Ramos (cell line): ENCODE measurements around the gene KIRREL3.
"Not testable (repeated sequence)": the region's sequence is repeated elsewhere in the genome, so short reads cannot be mapped to it uniquely, and the experiment has no call there.

Experiments used
- in situ Hi-C: fragments of 300-500 bp; cut with MboI; formaldehyde crosslinking; loops from one replicate; pipeline ENCODE4 v1.14.3; 2022; ENCODE audit warnings: low sequenced_read_pairs; ENCODE audit not compliant: unreplicated experiment

The KIRREL3 gene

DNA sequence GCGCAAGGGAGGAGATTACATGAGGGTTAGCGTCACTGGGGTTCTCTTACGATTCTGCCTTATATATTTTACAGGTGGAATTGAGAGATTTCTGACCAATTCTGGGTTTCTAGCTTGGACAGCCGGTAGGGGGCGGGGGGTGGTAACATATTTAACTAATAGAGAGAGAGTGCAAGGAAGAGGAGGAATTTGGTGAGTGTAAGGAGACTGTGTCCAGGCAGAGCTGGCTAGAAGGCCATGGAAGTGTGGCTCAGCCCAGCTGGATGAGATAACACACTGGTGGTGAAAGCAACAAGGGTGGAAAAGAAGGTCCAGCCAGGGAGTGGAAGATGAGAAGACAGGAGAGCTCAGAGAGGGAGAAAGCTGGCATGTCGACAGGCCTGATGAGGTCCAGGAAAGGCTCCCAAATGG lies 588.6 kb downstream of the KIRREL3 start:
- in situ Hi-C loops, result no loop called here

DNA sequence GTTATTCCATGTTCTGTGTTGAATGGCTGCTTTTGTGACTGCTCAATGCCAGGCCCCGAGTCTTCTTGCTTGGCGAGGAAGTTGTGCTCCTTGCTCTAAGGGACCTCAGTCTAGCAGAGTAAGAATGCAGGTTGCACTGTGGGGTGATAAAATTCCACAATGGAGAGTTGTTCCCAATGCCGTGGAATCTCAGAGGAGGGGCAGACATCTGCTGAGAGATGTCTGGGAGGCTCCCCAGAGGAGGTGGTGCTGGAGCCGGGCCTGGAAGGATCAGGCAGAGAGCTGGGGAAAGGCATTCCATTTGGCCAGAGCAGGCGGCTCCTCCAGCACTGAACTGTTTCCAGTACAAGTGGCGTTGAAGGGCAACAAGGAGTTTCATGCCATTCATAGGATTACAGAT lies 589.9 kb downstream of the KIRREL3 start:
- in situ Hi-C loops, result no loop called here

DNA sequence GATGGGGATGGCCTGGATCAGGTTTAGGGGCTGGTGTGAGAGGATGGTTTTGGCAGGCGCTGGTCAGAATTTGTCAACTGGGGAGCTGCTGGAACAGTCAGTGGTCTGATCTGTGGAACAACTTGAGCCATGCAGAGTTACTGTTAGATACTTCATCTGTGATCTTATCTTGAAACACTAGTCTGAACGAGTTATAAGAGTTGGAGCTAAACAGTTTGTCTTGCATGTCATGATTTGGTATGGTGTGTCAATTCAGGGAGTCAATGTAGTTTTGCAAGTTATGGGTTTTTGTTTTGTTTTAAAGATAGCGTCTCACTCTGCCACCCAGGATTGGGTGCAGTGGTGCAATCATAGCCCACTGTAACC lies 591.0 kb downstream of the KIRREL3 start:
- in situ Hi-C loops, result no loop called here

DNA sequence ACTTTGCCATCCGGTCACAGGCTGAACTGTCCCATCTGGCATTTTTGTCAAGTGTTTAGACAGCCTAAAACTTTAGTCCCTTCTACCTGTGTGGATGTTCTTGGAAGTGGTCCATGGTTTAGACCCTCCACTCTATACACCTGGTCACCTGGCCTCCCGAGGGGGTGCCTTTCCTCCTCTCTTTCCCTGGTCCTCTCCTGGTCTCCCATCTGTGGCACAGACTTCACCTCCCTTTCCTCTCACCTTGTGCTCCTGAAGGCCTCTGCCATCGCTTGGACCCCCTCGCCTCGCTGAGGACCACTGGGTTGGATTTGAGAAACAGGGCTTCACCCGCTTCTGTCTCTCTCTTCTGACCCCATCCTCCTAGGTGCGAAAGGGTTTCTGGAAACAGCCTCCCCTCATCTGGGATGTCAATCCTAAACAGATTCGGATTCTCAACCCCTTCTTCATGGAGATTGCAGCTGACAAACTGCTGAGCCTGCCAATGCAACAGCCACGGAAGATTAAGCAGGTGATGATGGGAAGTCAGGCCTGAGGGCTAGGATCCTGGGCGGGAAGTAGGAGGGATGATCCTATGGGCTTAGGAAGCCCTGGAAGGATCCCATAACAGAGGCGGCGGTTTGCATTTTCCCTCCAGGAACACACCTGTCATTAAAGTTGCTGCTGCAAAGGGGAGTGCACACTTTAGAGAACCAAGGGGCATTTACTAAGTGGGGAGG lies 591.5 kb downstream of the KIRREL3 start:
- in situ Hi-C loops, result no loop called here

DNA sequence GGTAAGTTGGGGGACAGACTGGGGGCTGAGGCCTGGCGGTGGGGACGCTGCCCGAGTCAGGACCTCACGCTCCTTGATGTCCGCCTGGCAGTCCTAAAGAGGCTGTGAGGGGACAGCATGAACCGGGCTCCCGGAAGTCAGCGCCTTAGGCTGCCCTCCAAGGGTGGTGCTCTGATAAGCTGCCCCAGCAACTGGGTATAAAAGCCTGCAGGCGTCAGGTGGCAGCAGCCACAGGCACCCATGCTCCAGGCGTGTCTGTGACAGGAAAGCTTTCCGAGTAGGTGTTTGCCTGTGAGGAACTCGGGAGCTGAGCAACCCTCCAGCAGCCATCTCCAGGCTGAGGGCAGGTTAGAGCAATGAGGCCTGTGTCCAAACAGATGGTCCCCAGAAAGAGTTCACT lies 592.1 kb downstream of the KIRREL3 start:
- in situ Hi-C loops, result no loop called here

DNA sequence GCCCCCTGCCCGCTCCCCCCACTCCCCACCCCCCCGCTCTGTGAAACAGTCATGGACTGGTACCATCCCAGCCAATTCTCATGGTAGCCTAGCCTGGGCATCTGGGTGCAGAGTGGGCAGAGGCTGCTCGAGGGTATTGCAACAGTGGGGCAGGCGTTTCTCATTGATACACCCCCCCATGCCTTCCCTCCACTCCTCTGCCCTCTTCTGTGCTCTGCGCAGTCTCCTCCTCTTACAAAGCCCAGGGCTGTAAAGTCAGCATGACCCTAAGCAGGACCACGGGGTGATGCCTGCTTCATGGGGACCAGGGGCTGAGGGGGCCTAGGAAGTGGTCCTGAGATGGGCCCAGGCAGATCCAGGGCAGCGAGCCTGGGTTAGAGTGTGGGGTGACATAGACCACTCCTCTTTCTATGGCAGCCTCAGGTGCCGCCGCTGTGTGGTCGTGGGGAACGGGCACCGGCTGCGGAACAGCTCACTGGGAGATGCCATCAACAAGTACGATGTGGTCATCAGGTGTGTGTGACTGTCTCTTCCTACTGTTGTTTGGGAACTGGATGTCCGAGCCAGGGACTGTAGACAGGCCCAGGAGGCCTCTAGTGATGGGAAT lies 592.8 kb downstream of the KIRREL3 start:
- in situ Hi-C loops, result no loop called here

DNA sequence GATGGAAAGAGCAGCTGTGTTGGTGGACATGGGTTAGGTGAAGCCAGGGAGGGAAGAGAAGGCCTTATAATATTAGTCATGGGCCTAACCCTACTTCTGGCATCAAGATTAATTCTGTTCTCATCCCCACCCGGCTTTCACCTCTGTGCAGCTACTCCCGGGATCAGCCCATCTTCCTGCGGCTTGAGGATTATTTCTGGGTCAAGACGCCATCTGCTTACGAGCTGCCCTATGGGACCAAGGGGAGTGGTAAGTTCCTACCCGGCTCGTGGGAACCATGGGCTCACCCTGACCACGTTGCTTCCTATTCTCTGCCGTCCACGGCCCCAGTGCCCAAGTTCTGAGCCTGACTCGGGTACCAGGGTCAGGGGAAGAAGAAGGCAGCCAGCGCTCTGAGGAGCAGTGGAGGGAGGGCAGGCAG lies 593.5 kb downstream of the KIRREL3 start:
- in situ Hi-C loops, result no loop called here

DNA sequence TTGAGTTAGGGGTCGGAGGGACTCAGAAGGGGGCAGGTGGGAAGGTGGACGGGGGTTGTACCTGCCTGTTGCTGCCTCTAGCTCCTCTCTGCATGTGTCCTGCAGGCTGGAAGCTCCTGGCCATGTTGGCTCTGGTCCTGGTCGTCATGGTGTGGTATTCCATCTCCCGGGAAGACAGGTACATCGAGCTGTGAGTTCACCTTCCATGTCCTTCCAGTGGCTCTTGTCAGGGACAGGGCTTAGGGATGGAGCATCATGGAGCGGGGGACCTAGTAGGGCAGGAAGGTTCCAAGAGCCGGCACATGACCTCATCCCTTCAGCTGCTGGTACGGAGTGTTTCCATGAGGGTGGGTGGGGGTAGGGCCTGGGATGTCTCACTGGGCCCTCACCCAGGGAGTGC lies 594.2 kb downstream of the KIRREL3 start:
- in situ Hi-C loops, result no loop called here

DNA sequence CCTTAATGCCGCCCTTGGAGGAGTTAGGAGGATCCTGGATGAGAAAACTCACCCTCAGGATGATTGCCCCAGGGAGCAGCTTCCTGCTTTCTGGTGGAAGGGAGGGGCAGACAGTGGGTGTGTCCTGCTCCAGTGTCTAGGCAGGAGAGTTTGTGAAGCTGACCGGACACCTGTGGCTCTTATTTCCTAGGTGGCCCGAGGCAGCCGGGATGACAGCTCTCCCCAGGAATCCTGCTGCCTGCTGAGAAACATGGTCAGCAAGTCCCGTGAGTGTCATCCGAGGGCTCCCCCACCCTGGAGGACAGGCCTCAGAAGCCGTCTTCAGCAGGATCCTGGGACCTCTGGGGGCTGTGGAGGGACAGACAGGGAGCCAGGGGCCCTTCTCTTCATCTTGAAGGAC lies 594.7 kb downstream of the KIRREL3 start:
- in situ Hi-C loops, result no loop called here

DNA sequence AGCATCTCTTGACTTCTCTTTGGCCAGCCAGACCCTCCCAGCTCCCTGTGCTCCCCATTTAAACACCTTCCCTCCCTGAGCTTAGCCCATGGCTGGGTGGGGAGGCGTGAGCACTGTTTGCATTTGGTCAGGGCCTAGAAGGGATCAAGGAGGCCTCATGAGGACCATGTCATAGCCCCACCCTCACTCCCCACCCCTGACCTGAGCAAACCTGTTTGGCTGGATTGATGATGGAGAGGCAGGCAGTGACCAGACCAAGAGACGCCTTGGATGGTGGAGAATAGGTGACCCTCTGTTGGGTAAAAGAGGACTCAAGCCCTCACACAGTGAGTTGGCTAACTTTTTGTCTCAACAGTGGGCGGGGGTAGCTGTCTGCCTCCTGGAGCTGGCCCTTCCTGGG lies 595.2 kb downstream of the KIRREL3 start:
- in situ Hi-C loops, result no loop called here

DNA sequence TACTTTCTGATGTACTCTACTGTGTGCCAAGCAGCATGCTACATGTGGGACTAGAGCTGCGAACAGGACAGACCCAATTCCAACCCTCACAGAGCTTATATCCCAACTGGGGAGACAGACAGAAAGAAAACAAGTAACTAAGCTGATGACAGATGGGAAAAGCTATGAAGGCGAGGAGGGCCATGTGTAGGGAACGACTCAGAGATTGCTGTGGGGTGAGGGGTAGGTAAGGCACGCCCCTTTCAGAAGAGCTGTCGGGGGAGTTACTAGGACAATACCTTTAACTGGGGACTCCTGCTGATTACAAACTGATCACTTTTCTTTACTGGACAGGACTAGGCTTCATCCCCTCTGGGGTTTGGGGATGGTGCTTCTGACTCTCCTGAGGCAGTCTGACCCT lies 596.2 kb downstream of the KIRREL3 start:
- in situ Hi-C loops, result no loop called here

DNA sequence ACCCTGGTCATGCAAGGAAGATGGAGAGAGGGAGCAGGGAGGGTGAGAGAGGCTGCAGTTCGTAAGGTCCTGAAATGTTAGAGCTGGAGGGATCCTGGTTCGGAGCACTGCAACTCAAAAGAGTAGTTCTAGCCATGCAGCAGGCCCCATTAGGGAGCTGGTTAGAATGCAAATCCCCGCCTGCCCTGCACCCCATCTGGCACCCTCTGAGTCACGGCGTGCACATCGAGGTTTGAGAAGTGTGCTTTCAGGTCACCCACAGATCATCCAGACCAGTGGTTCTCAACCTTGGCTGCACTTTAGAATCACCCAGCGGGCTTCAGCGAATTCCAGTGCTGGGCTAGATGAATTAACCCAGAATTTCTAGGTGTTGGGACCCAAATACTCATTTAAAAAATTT lies 596.9 kb downstream of the KIRREL3 start:
- in situ Hi-C loops, result no loop called here

DNA sequence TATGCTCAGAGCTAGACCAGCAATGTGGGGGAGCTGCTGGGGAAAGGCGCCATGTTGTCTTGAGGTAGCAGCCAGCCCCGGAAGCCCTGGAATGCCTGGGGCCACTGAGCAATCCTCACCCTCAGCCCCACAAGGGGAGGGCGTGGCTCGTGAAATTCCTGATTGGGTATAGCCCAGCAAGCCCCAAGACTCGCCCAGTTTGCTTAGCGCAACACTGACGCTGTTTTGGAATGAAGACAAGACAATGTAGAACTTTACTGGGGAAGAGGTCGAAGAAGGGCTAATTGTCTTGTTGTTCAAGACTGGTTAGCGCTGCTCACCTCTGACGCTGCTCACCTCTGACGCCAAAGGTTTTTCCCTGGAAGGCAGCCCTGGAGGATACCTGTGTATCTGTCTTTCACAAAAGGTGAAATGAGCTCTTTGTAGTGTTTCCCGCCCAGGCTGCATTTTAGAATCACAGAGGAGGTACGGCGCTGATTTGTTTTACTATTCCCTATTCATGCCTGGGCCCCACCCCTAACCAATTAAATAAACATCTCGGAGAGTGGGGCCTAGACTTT lies 597.5 kb downstream of the KIRREL3 start:
- in situ Hi-C loops, result no loop called here

DNA sequence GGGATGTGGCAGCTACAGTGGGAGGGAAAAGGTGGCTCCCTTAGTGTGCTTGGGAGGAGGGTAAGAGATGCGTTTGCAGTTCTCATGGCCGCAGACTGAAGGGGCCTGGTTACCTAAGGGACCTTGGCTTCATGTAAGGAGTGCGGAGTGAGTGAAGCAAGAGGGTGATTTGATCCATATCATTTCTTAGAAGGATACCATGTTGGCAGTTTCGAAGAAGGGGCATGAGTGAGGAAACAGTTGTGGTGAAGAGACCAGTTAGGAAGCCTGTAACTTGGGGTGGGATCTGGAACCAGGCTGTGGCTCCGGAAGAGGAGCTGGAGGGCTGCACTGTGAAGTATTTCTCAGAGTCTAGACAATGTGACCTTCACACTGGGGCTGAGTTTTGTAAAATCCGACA lies 600.1 kb downstream of the KIRREL3 start:
- in situ Hi-C loops, result no loop called here

DNA sequence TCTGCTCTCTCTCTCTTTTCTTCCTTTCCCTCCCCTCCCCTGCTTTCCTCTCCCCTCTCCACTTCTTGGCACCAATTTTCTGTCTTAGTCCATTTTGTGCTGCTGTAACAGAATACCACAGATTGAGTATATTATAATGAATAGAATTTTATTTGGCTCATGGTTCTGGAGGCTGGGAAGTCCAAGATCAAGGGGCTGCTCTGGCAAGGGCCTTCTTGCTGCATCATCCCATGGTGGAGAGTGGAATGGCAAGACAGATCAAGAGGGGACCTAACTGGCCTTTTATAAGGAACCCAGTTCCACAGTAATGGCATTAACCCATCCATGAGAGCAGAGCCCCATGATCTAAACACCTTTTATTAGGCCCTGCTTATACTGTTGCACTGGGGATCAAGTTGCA lies 600.6 kb downstream of the KIRREL3 start:
- in situ Hi-C loops, result no loop called here

DNA sequence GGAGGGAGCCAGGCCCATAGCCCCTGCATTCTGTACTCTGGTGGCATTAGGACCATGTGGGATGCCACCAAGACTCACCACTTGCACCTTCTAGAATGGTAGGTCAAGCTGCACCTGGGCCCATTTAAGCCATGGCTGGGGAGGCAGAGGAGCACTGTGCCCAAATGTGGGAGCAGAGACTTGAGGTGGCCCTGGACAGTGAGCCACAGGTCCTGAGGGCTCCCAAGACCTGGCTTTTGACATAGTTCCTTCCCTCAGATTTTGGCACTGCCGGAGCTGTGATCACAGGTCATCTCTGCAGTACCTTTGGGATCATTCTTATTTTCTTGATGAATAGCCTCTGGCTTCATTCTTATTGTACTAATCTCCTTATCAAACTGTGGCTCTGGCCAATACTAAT lies 601.8 kb downstream of the KIRREL3 start:
- in situ Hi-C loops, result no loop called here

DNA sequence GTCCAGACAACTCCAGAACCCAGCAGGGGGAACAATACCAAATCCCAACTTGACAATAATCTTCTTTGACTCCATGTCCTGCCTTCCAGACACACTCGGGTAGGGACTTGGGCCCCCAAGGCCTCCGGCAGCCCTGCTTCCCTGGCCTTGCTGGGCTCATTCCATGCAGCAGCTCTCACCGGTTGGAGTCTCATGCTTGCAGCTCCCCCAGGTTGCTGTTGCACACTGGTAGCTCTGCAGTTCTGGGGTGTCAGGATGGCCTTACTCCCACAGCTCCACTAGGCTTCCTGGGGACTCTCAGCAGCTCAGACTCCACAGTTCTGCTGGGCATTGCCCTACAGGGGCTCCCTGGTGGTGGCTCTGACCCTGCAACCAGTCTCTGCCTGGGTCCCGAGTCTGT lies 602.3 kb downstream of the KIRREL3 start:
- in situ Hi-C loops, result no loop called here

DNA sequence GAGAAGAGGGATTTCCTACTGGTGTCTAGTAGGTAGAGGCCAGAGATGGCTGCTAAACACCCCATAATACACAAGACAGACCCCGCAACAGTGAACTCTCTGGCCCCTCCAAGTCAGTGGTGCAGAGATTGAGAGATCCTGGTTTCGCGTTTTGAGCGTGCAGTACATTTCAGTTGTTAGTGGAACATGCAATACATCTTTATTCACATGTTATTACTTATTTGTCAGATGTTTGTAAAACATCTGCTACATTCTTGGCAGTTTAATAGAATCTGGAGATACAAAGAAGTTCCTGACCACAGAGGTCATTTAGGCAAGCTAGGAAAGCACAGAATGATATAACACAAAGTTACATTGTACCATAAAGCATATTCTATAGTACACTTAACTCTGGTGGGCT lies 603.6 kb downstream of the KIRREL3 start:
- in situ Hi-C loops, result no loop called here

DNA sequence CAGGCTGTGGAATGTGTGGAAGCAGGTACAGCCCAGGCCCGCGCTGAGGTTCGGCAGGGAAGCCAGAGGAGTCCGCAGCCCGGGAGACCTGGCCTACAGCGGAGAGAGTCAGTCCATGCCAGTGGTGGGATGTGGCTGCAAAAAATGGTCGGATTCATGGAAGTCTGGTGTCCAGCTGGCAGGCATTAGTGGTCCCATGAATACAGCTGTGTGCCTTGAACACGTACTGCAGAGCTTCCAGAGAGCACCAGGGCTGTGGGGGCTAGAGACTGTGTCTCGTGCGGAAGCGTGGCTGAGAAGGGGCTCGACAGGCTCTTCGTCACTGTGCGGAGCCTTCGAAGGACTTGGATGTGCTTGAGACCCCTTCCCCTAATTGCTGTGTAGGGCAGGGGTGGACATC lies 604.3 kb downstream of the KIRREL3 start:
- in situ Hi-C loops, result not testable (repeated sequence)

DNA sequence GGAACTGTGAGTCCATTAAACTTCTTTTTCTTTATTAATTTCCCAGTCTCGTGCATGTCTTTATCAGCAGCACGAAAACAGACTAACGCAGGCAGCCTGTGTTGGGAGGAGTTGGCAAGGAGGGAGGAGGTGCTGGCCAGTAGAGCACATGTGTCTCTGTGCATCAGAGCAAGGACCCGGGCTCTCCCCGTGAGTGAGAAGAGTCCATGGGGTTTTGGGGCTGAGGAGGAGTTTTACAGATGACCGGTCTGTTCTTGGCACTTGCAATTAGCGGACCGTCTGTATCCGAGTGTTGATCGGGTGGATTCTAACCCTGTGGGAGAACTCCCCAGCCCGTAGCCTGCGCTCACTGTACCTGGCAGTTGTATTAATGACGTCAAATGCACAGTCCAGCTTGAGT lies 604.8 kb downstream of the KIRREL3 start:
- in situ Hi-C loops, result not testable (repeated sequence)

DNA sequence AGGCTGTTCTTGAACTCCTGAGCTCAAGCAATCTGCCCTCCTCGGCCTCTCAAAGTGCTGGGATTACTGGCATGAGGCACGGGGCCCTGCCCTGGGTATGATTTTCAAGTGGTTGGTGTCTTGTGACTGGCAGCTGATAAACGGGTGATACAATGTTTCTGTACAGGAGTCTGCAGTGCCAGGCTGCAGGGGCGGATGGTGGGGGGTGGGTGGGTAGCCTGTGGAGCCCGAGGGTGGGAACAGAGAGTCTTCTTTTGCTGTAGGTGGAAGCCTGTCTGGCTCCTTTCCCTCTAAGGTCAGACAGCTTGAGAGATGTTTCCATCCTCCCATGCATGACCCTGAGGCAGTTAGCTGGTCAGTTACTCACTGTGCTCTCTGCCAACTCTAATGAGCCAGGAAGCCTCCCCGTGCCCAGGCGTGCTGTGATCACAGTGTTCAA lies 605.9 kb downstream of the KIRREL3 start:
- in situ Hi-C loops, result not testable (repeated sequence)

DNA sequence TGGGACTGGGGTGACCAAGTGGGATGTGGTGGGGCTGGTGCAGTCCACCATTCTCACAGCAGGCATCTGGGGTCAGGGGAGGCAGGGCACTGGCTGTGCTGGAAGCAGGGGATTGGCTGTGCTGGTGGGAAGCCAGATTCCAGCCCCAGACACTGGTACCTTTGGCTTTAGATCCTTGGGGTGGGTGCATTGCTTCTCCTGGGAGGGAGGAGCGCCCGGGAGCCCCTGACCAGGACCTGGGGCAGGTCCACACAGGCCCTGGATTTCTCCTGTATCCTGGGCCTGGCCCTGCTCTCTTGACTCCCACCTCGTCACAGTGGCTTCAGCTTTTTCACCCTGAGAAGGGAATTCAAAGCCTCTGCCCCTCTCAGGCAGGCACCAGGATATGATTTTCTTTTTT lies 606.5 kb downstream of the KIRREL3 start:
- in situ Hi-C loops, result no loop called here
